GM18498 (cell line): ENCODE results near the gene PNPT1.
"Not testable (repeated sequence)": the region's sequence is repeated elsewhere in the genome, so short reads cannot be mapped to it uniquely, and the experiment has no call there.

Source experiments
- ATAC-seq: cut with Tn5 transposase; IDR thresholded peaks from one replicate; pipeline ENCODE4 v1.9.1; 2021; ENCODE audit warnings: mild to moderate bottlenecking, moderate library complexity; ENCODE audit not compliant: unreplicated experiment

PNPT1 gene

GRCh38 chr2:55601849-55602248 lies 91.8 kb downstream of the PNPT1 start:
- no peak for ATAC-seq

DNA sequence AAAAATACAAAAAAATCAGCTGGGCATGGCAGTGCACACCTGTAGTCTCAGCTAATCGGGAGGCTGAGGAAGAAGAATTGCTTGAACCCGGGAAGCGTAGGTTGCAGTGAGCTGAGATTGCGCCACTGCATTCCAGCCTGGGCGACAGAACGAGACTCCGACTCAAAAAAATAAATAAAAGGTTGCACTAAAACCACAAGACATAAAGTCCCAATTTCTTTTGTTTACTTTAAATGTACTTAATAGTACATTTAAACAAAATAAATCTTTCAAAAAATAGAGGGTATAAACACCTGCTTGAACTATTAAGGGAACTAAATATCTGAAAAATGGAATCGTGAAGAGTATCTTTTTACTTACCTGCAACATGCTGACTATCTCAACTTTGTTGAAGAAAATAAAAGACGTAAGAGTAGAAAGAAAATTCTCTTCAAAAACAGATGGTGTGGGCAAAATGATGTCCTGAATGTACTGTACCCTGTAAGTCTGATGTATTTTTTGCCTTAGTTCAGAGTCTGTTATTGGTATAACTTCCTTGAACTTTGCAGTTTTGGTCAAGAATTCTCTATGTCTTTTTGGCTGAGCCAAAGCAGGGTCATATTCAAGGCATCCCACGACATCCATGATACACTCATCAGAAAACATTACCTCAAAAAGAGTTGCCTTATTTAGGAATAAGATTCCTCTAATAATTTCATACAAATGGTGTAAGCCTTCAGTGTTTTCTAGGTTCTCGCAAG lies 95.4 kb downstream of the PNPT1 start:
- no peak for ATAC-seq

- ATAC-seq, result not testable (repeated sequence)
Observed at GRCh38 chr2:55596795-55597194, 96.8 kb downstream of the PNPT1 start.

GRCh38 chr2:55595536-55595935 lies 98.1 kb downstream of the PNPT1 start:
- ATAC-seq, result no peak

DNA sequence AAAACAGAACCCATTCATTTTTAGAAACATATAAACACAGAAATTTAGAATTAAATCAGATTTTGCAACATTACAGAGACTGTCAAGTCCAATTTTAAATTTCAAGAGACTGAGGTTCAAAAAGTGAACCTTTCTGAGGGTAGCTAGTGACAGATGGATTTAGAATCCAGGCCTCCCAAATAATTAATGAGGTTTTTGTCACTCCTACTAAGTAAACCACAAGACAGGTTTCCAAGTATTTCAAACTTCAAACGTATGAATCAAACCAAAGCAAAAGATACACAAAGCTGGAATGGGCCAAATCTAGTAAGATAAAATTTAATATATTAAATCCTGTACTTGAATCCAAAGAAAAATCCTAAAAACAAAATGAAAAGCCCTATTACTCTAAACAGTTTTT lies 101.5 kb downstream of the PNPT1 start:
- ATAC-seq, result no peak

- no peak for ATAC-seq
Observed at GRCh38 chr2:55590810-55591440, 102.7 kb downstream of the PNPT1 start.

DNA sequence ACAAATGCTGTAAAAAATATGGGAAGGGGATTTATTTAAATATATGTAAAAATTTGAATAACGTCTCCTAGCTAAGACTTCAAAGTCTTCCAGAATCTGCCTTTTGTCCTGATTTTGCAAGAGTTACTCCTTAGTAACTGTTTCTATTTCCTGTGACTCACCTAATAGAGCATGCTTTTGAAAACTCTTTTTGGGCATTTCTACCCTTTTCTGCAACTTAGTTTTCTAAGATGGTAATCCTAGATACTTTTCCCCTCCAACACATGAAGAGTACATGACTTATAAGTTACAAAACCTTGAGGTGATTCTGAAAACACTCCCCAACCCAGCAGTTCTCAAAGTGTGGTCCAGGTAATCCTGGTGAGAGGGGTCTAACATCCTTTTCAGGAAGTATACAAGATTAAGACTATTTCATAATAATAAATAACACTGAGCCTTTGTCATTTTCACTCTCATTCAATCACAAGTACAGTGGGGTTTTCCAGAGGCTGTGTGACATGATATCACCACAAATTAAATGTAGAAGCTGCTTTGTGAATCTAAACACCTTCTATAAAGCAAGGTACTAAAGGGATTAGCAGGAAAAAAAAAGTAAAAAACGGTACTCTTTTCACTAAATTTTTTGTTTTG lies 108.1 kb downstream of the PNPT1 start:
- no peak for ATAC-seq
